WTC11 (cell line): ENCODE measurements around the gene EXD3.

ENCODE experiments used
- CTCF ChIP-seq: fragments of 200-600 bp; IDR thresholded peaks from 2 replicates; pipeline ENCODE4 v1.8.0; 2022; ENCODE audit warnings: antibody characterized with exemption
- SMAD3 ChIP-seq: sonication (generic); formaldehyde crosslinking; IDR thresholded peaks from 2 replicates; pipeline ENCODE4 v1.8.0; 2022; ENCODE audit warnings: missing genetic modification reagents, mild to moderate bottlenecking, borderline replicate concordance

- TF ChIP-seq CTCF (no peak), SMAD3 (CRISPR knock-in tag) (no peak)
Measured at GRCh38 chr9:137438591-137439157, 15.7 kb upstream of the EXD3 start.
